HG02840 (cell line): ENCODE data around the gene MARCHF5.
"Not testable (repeated sequence)": the region's sequence is repeated elsewhere in the genome, so short reads cannot be mapped to it uniquely, and the experiment has no call there.

ENCODE experiments used
- ATAC-seq: cut with Tn5 transposase; IDR thresholded peaks from one replicate; pipeline ENCODE4 v1.9.1; 2021; ENCODE audit warnings: mild to moderate bottlenecking, moderate library complexity, moderate number of reproducible peaks; ENCODE audit not compliant: unreplicated experiment, low FRiP score

MARCHF5 gene

GRCh38 chr10:92382631-92383030 is 91.7 kb downstream of the MARCHF5 start:
- no peak for ATAC-seq

DNA sequence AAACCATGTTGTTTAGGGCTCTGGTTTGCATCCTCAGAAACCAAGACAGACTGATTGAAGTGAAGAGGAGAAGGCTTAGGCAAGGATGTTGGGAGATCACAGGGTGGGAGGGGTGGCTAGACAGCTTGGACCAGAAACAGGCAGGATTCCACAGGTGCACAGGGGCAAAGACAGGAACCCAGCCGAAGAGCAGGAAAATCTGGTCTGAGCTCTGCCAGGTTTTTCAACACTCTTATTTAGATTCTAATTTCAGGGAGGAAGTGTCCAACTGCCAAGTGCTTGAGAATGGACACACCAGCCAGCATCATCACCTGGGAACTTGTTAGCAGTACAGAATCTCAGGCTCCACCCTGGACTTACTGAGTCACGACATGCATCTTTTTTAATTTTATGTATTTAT is 93.8 kb downstream of the MARCHF5 start:
- no peak for ATAC-seq

- no peak for ATAC-seq
Observed at GRCh38 chr10:92385831-92386230, 94.9 kb downstream of the MARCHF5 start.

- ATAC-seq, result no peak
Observed at GRCh38 chr10:92387289-92387940, 96.4 kb downstream of the MARCHF5 start.

GRCh38 chr10:92393173-92393572 is 102.2 kb downstream of the MARCHF5 start:
- ATAC-seq, result not testable (repeated sequence)

GRCh38 chr10:92395271-92395670 is 104.3 kb downstream of the MARCHF5 start:
- no peak for ATAC-seq

DNA sequence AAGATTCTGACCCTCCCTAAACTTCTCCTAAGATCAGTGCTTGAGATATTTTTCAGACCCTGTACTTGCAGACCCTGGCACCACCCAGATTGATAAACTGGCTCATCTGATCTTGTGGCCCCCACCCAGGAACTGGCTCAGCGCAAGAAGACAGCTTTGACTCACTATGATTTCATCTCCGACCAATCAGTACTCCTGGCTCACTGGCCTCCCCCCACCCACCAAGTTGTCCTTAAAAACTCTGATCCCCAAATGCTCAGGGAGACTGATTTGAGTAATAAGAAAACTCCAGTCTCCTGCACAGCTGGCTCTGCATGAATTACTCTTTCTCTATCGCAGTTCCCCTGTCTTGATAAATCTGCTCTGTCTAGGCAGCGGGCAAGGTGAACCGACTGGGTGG is 111.3 kb downstream of the MARCHF5 start:
- ATAC-seq, result not testable (repeated sequence)
